Ishikawa (cell line): ENCODE results near the gene UNC5C.

Source experiments
- CEBPB ChIP-seq: IDR thresholded peaks from 2 replicates; pipeline ENCODE4 v1.6.1; 2012
- CREB1 ChIP-seq: IDR thresholded peaks from 2 replicates; pipeline ENCODE4 v1.6.1; 2012; ENCODE audit warnings: low read depth
- EGR1 ChIP-seq: IDR thresholded peaks from 2 replicates; pipeline ENCODE4 v1.6.1; 2012
- EP300 ChIP-seq: IDR thresholded peaks from 2 replicates; pipeline ENCODE4 v1.6.1; 2012; ENCODE audit warnings: borderline replicate concordance
- FOXM1 ChIP-seq: IDR thresholded peaks from 2 replicates; pipeline ENCODE4 v1.6.1; 2012; ENCODE audit warnings: low read depth, borderline replicate concordance
- NFIC ChIP-seq: IDR thresholded peaks from 2 replicates; pipeline ENCODE4 v1.6.1; 2012
- RAD21 ChIP-seq: IDR thresholded peaks from 2 replicates; pipeline ENCODE4 v1.6.1; 2012; ENCODE audit warnings: low read depth
- TAF1 ChIP-seq: IDR thresholded peaks from 2 replicates; pipeline ENCODE4 v1.6.1; 2012; ENCODE audit warnings: low read depth, mild to moderate bottlenecking
- TCF12 ChIP-seq: IDR thresholded peaks from 2 replicates; pipeline ENCODE4 v1.6.1; 2012; ENCODE audit warnings: low read depth
- TEAD4 ChIP-seq: IDR thresholded peaks from 2 replicates; pipeline ENCODE4 v1.6.1; 2012
- YY1 ChIP-seq: IDR thresholded peaks from 2 replicates; pipeline ENCODE4 v1.6.1; 2012; ENCODE audit warnings: low read depth
- ZBTB7A ChIP-seq: IDR thresholded peaks from 2 replicates; pipeline ENCODE4 v1.6.1; 2012; ENCODE audit warnings: low read depth
- TF ChIP-seq, protein P1 (sequence below): IDR thresholded peaks from 2 replicates; pipeline ENCODE4 v1.6.1; 2012; ENCODE audit warnings: low read depth, mild to moderate bottlenecking
- TF ChIP-seq, protein P2 (sequence below): IDR thresholded peaks from 2 replicates; pipeline ENCODE4 v1.6.1; 2012
- TF ChIP-seq, protein P3 (sequence below): IDR thresholded peaks from 2 replicates; pipeline ENCODE4 v1.6.1; 2012

UNC5C gene

DNA sequence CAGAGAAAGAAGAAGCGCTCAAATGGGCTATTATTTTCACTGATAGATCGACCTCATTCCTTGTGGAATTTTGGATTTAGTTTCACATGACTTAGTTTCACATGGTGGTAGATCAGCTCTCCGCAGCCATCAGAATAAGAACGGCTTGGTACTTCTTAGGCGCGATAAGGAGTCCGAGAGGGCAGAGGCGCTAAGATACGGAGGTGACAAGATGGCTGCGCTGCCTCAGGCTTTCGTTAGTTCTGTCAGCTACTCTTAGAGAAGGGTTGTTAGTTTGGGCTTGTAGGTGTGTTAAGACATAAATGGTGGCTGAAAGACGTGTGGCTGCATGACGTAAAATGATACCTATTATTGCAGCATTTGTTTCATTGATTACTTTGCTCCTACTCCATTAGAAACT lies 169.1 kb downstream of the UNC5C start:
- TF ChIP-seq TCF12 (no peak), CEBPB (no peak), TAF1 (no peak), FOXM1 (no peak), CREB1 (no peak), YY1 (no peak), RAD21 (no peak), NFIC (no peak), TEAD4 (no peak), ZBTB7A (no peak)
- TF ChIP-seq, protein P1, sequence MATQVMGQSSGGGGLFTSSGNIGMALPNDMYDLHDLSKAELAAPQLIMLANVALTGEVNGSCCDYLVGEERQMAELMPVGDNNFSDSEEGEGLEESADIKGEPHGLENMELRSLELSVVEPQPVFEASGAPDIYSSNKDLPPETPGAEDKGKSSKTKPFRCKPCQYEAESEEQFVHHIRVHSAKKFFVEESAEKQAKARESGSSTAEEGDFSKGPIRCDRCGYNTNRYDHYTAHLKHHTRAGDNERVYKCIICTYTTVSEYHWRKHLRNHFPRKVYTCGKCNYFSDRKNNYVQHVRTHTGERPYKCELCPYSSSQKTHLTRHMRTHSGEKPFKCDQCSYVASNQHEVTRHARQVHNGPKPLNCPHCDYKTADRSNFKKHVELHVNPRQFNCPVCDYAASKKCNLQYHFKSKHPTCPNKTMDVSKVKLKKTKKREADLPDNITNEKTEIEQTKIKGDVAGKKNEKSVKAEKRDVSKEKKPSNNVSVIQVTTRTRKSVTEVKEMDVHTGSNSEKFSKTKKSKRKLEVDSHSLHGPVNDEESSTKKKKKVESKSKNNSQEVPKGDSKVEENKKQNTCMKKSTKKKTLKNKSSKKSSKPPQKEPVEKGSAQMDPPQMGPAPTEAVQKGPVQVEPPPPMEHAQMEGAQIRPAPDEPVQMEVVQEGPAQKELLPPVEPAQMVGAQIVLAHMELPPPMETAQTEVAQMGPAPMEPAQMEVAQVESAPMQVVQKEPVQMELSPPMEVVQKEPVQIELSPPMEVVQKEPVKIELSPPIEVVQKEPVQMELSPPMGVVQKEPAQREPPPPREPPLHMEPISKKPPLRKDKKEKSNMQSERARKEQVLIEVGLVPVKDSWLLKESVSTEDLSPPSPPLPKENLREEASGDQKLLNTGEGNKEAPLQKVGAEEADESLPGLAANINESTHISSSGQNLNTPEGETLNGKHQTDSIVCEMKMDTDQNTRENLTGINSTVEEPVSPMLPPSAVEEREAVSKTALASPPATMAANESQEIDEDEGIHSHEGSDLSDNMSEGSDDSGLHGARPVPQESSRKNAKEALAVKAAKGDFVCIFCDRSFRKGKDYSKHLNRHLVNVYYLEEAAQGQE: no peak

DNA sequence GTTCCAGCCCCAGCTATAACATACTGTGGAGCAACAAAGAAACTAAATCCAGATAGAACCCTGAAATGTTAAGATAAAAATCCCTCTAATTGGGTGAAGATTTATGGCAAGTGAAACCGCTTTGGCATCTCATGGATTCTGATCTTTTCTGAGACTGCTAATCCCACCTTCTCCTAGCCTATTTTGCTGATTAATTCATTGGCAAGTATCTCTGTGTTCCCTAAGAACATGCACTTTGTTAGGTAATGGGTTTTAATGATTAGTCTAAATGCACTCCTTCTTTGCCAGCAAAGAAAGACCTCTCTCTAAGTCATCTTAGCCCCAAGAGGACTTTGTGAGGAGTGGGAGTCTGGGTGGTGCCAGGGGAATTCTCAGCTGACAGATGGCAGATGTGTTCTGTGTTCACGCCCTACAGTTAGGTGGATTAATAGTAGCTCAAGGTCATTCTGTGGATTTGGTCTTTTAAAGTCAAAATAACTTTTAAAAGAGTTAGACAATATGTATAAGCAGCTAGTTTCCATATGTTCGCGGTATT lies 171.3 kb downstream of the UNC5C start:
- TF ChIP-seq, protein P1: no peak
- TF ChIP-seq, protein P2, sequence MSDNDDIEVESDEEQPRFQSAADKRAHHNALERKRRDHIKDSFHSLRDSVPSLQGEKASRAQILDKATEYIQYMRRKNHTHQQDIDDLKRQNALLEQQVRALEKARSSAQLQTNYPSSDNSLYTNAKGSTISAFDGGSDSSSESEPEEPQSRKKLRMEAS: no peak
- TF ChIP-seq CEBPB: no peak
- TF ChIP-seq NFIC: no peak
- TF ChIP-seq TCF12: no peak
- TF ChIP-seq CREB1: no peak
- TF ChIP-seq EP300: no peak
- TF ChIP-seq TAF1: no peak
- TF ChIP-seq, protein P3, sequence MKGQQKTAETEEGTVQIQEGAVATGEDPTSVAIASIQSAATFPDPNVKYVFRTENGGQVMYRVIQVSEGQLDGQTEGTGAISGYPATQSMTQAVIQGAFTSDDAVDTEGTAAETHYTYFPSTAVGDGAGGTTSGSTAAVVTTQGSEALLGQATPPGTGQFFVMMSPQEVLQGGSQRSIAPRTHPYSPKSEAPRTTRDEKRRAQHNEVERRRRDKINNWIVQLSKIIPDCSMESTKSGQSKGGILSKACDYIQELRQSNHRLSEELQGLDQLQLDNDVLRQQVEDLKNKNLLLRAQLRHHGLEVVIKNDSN: no peak
- no peak for TF ChIP-seq FOXM1
- TF ChIP-seq TEAD4: no peak
- no peak for TF ChIP-seq YY1
- no peak for TF ChIP-seq RAD21
- no peak for TF ChIP-seq EGR1
- TF ChIP-seq ZBTB7A: no peak

DNA sequence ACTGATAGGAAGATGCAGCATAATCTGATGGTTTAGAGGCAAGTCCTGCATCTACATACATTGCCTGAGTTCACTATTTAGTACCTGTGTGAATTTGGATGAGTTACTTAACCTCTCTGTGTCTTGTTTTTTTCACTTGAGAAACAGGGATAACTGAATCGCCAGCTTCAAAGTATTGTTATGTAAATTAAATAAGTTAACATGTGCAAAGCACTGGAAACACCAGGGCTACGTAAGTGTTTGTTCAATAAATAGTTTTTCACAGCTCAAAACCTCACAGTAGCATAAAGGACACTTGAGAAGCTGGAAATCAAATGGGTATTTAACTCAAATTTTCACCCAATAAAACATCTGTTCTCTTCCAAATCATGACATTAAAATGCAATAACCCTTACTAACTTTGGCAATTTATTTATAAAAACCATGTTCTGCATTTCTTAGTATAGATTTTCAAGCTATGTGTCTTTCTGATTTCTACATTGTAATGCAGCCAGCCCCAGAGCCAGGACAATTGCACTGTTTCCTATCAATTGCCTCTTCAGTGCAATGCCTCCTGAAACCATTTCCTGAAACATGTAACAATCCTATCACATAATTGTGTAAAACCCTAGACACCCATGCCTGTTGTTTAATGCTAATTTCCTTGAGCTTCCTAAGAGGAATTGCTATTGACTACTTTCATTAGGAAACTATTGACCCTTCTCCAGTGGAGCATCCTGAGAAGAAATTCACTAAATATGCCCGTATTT lies 177.1 kb downstream of the UNC5C start:
- no peak for TF ChIP-seq FOXM1
- TF ChIP-seq, protein P1: no peak
- no peak for TF ChIP-seq EP300
- no peak for TF ChIP-seq YY1
- TF ChIP-seq EGR1: no peak
- no peak for TF ChIP-seq CREB1
- TF ChIP-seq, protein P3: no peak
- TF ChIP-seq CEBPB: no peak
- no peak for TF ChIP-seq ZBTB7A
- no peak for TF ChIP-seq RAD21
- TF ChIP-seq, protein P2: no peak
- TF ChIP-seq TAF1: no peak
- TF ChIP-seq TCF12: no peak
- TF ChIP-seq TEAD4: no peak

DNA sequence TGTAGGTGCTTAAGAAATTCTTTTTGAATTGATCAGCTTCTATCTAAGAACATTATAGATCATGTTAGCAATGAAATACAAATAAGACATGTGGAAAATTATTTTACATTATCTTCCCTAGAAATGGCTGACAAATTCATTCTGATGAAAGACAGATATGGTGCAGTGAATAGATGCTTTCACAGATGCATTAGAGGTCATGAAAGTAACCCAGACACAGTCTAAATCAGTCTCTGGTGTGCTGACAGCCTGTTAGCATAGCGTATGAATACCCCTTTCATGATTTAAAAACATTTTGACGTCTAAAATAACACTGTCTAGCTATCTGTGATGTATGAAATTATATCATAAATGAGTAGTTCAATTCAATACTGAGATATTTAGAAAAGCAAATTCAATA lies 180.9 kb downstream of the UNC5C start:
- no peak for TF ChIP-seq RAD21
- no peak for TF ChIP-seq CREB1
- no peak for TF ChIP-seq YY1
- no peak for TF ChIP-seq FOXM1
- no peak for TF ChIP-seq EP300
- TF ChIP-seq, protein P3: no peak
- no peak for TF ChIP-seq CEBPB
- TF ChIP-seq, protein P2: no peak
- no peak for TF ChIP-seq NFIC
- TF ChIP-seq TAF1: no peak
- no peak for TF ChIP-seq ZBTB7A
- TF ChIP-seq, protein P1: no peak
